Ovary (tissue), 9 donors: ENCODE data around the gene CSGALNACT2. TPM values are rescaled to one million over a fixed set of nuclear protein-coding genes. Genes with fewer than 3 reads are reported as not detected.
A peak's percentile ranks its signal among the peaks of the same experiment; 100 is the strongest.

ENCODE experiments used
- DNase-seq, 5 donors: peaks; one replicate each; pipeline ENCODE4 v3.0.0-alpha.2; 2019 to 2020
- H3K27ac ChIP-seq, 2 donors: fragments of 200-600 bp; one replicate each; pipeline versions ENCODE4 v1.5.1 to v1.8.0; 2019 to 2022
- H3K27me3 ChIP-seq: fragments of 200-600 bp; one replicate; pipeline ENCODE4 v1.8.0; 2022
- H3K36me3 ChIP-seq: fragments of 200-600 bp; sonication (generic); one replicate; pipeline ENCODE4 v1.5.1; 2019
- H3K4me1 ChIP-seq: one replicate; pipeline ENCODE4 v1.8.1; 2013; ENCODE audit warnings: mild to moderate bottlenecking, moderate library complexity; ENCODE audit not compliant: insufficient read depth
- H3K4me3 ChIP-seq: fragments of 200-600 bp; sonication (generic); one replicate; pipeline ENCODE4 v1.5.1; 2017
- H3K9me3 ChIP-seq, 2 donors: fragments of 200-600 bp in 1 of 2; sonication (generic) in 1 of 2; one replicate each; pipeline versions ENCODE4 v1.5.1 to v1.8.1; 2013 to 2019; ENCODE audit warnings: mild to moderate bottlenecking in 1 of 2, moderate library complexity in 1 of 2
- EP300 ChIP-seq: sonication (generic); formaldehyde crosslinking; IDR thresholded peaks from one replicate; pipeline ENCODE4 v1.6.1; 2017; ENCODE audit warnings: antibody characterized with exemption
- POLR2A ChIP-seq: fragments of 450-650 bp; IDR thresholded peaks from one replicate; pipeline ENCODE4 v1.6.1; 2017; ENCODE audit warnings: antibody characterized with exemption, mild to moderate bottlenecking, moderate library complexity
- WGBS, 3 donors: extraction: QIAGEN DNeasy Blood & Tissue Kit in 1 of 3; methylation state at CpG; one replicate each; pipeline versions ENCODE4 v1.1.5 to v1.1.7; 2013 to 2017; 5-methylcytosine and 5-hydroxymethylcytosine counted together
- intact Hi-C, 4 donors: fragments of 100-400 bp; cut with DNase I; formaldehyde crosslinking; loops; one replicate each; pipeline versions ENCODE4 v1.11.0 to v1.15.1; 2022 to 2023
- polyA plus RNA-seq, 2 donors: library from polyadenylated mRNA; stranded (reverse); fragments of 200-250 nt in 1 of 2; fragments of 350-450 nt in 1 of 2; fragmentation: Illumina TruSeq in 1 of 2; extraction: RNeasy Lipid Tissue Mini Kit (QIAGEN cat#74804) in 1 of 2; gene quantifications; one replicate each; pipeline ENCODE4 v1.2.3, GENCODE V29; 2013 to 2014
- total RNA-seq, 7 donors: library from RNA; depleted of rRNA in 2 of 7; stranded (reverse); fragments of >200 nt in 2 of 7; fragmentation: NEBNext Ultra II Directional in 3 of 7; extraction: Animal tissue kit (Norgen Biotek cat#: 25700) in 3 of 7; gene quantifications; one replicate each; pipeline versions ENCODE4 v1.1.0 to v1.2.4, GENCODE V29; 2016 to 2023
- TF ChIP-seq, protein P1 (sequence below), 3 donors: fragments of 450-650 bp in 2 of 3; fragments of 200-600 bp in 1 of 3; IDR thresholded peaks; one replicate each; pipeline versions ENCODE4 v1.5.1 to v1.8.0; 2016 to 2022; ENCODE audit warnings: antibody characterized with exemption in 3 of 3, mild to moderate bottlenecking in 1 of 3
- donor health status: DM: no; HTN: no; CAD: no; lungs with moderate emphysema.
- donor health status: DM: no; HTN: no; CAD: no.
- donor health status: Bipolar disorder and iron deficiency.
- donor health status: DM: yes; HTN: yes; CAD: no.
- donor health status: DM: no; HTN: no; CAD: no.
- donor health status: DM: yes; HTN: yes; CAD: no.

Gene CSGALNACT2
- total and polyA plus RNA-seq, 9 donors: 14.8 to 27.2 (median 21.8) TPM

GRCh38 chr10:43100366-43100765 is 37.9 kb upstream of the CSGALNACT2 start:
- Histone ChIP-seq H3K27ac (no peak overlapping the region), H3K27me3 (no peaks in the 10 kb centered on the region), H3K36me3 (no peaks in the 10 kb centered on the region), H3K4me1 (peaks cover 3% of the 10 kb centered on the region), H3K4me3 (no peak overlapping the region), H3K9me3 (no peaks in the 10 kb centered on the region)
- TF ChIP-seq EP300: no peak
- TF ChIP-seq POLR2A: no peak
- no peak for DNase-seq
- 78 to 87% (median 80%) methylated on average over 17 of the region's 17 CpGs for WGBS, 3 donors
- intact Hi-C loops: loop anchor here in 2 of 4 donors (10.0 kb wide), 2 partner anchors 226 to 346 kb away; no protein-coding TSS in a partner anchor

GRCh38 chr10:43102063-43102828 is 36.0 kb upstream of the CSGALNACT2 start:
- Histone ChIP-seq H3K27ac (no peak overlapping the region), H3K36me3 (no peaks in the 10 kb centered on the region), H3K4me1 (peaks cover 6% of the 10 kb centered on the region), H3K27me3 (no peaks in the 10 kb centered on the region), H3K9me3 (no peaks in the 10 kb centered on the region), H3K4me3 (no peak overlapping the region)
- intact Hi-C loops: loop anchor here in 2 of 4 donors (10.0 kb wide), 2 partner anchors 227 to 347 kb away; no protein-coding TSS in a partner anchor
- WGBS, 3 donors: 74 to 81% (median 81%) methylated on average over 19 of the region's 19 CpGs
- TF ChIP-seq, protein P1, sequence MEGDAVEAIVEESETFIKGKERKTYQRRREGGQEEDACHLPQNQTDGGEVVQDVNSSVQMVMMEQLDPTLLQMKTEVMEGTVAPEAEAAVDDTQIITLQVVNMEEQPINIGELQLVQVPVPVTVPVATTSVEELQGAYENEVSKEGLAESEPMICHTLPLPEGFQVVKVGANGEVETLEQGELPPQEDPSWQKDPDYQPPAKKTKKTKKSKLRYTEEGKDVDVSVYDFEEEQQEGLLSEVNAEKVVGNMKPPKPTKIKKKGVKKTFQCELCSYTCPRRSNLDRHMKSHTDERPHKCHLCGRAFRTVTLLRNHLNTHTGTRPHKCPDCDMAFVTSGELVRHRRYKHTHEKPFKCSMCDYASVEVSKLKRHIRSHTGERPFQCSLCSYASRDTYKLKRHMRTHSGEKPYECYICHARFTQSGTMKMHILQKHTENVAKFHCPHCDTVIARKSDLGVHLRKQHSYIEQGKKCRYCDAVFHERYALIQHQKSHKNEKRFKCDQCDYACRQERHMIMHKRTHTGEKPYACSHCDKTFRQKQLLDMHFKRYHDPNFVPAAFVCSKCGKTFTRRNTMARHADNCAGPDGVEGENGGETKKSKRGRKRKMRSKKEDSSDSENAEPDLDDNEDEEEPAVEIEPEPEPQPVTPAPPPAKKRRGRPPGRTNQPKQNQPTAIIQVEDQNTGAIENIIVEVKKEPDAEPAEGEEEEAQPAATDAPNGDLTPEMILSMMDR (IDR thresholded peaks at IDR 0.05): no peak
- TF ChIP-seq POLR2A (no peak), EP300 (no peak)
- DNase-seq: no peak

- no peak overlapping the region for H3K27ac ChIP-seq
- 1 to 3% (median 2%) methylated on average over 58 to 71 of the region's 71 CpGs for WGBS, 3 donors
- H3K27me3 ChIP-seq: no peaks in the 10 kb centered on the region
- no peak for TF ChIP-seq EP300
- TF ChIP-seq, protein P1 (IDR thresholded peaks at IDR 0.05): peak; percentile 94 to 98 (median 96)
- peak; percentile 71 to 86 (median 79) for DNase-seq
- intact Hi-C loops: loop anchor here (5.0 to 10.0 kb wide), 4 partner anchors 231 to 353 kb away; no protein-coding TSS in a partner anchor
- H3K4me1 ChIP-seq: peaks cover 6% of the 10 kb centered on the region
- no peaks in the 10 kb centered on the region for H3K9me3 ChIP-seq
- H3K4me3 ChIP-seq: peak overlapping the region; percentile 44
- no peaks in the 10 kb centered on the region for H3K36me3 ChIP-seq
Measured at GRCh38 chr10:43105102-43105955, 32.9 kb upstream of the CSGALNACT2 start.

- no peak overlapping the region for H3K27ac ChIP-seq
- intact Hi-C loops: loop anchor here (5.0 to 10.0 kb wide), 4 partner anchors 231 to 354 kb away; no protein-coding TSS in a partner anchor
- peak in 2 of 5 donors; percentile 15 to 50 for DNase-seq
- H3K27me3 ChIP-seq: no peaks in the 10 kb centered on the region
- no peak overlapping the region for H3K4me3 ChIP-seq
- H3K9me3 ChIP-seq: no peaks in the 10 kb centered on the region
- 45 to 48% (median 47%) methylated on average over 4 to 7 of the region's 7 CpGs for WGBS, 3 donors
- no peaks in the 10 kb centered on the region for H3K36me3 ChIP-seq
- TF ChIP-seq POLR2A: no peak
- no peak for TF ChIP-seq EP300
- TF ChIP-seq, protein P1 (IDR thresholded peaks at IDR 0.05): no peak
- peaks cover 11% of the 10 kb centered on the region for H3K4me1 ChIP-seq
Measured at GRCh38 chr10:43105956-43106229, 32.4 kb upstream of the CSGALNACT2 start.
